Measurements from ENCODE around the gene FBLN1. TPM values are rescaled to one million over a fixed set of nuclear protein-coding genes. Genes with fewer than 3 reads are reported as not detected.

FBLN1 gene
- total and polyA plus RNA-seq, 2 of the 8 experiments (the other 6 are each of a cell fraction or from before 2014, with no cell fraction given): 159 to 168 TPM

DNA sequence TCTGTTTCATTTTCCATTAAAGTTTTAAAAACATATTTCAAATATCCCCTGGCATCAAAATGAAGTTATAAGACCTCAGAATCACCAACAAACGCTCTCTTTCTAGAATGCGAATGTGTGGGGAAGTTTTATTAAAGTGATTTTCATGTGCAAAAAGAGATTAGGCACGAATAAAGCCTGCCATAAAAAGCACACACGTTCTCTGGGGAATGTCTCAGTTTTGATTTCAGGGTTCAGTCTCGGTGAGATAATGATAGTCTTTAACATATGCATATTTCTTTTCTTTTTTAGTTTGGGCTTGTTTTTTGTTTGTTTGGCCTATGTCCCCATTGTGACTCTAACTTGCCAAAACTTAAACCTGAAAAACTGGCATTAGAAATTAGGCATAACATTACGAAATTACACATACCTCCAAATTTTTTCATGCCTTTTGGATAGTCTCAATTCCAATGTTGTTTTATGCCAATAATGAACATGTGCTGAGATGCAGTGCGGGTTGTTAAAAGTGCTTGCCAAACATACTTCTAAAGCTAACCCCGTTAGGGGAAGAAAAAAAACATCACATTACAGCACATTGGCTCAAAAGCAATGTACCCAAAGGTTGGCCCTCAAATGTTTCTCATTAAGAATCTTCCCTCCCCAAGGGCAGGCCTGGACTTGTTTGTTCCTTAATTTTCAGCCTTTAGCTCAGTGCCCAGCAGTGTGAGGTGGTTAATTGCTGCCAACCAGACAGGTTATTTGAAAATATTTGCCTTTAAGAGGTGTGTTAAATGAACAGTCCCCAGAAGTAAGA, 33.2 kb upstream of the FBLN1 start:
- peak overlapping the region; percentile 64 for H2AFZ ChIP-seq (ENCODE audit: low read length)
- TF ChIP-seq KDM5A (IDR thresholded peaks at IDR 0.05; ENCODE audit: low read length) (no peak), NANOG (IDR thresholded peaks at IDR 0.05; ENCODE audit: insufficient read depth, low read depth, low read length, poor library complexity, severe bottlenecking) (no peak), GTF2F1 (IDR thresholded peaks at IDR 0.05; ENCODE audit: borderline replicate concordance, low read depth, low read length) (no peak), POLR2A (IDR thresholded peaks at IDR 0.05; ENCODE audit: control extremely low read depth in 1 of 2, low read depth in 2 of 2, low read length in 2 of 2) (no peak), ATF2 (IDR thresholded peaks at IDR 0.05; ENCODE audit: low read length) (no peak), TCF12 (IDR thresholded peaks at IDR 0.05; ENCODE audit: low read depth, low read length) (no peak), EP300 (IDR thresholded peaks at IDR 0.05; ENCODE audit: borderline replicate concordance in 1 of 2, low read depth in 2 of 2, low read length in 2 of 2) (no peak)
- TF ChIP-seq, protein P1, sequence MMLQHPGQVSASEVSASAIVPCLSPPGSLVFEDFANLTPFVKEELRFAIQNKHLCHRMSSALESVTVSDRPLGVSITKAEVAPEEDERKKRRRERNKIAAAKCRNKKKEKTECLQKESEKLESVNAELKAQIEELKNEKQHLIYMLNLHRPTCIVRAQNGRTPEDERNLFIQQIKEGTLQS (IDR thresholded peaks at IDR 0.05; ENCODE audit: insufficient read depth, low read depth, low read length): no peak

More for the DNA sequence above, 33.2 kb upstream of the FBLN1 start:
- H2BK5ac ChIP-seq (ENCODE audit: low read depth, low read length): peak overlapping the region; percentile 85; the same call in 1 of the 2 replicates
- CTCF ChIA-PET (ENCODE audit: partially characterized antibody): interaction anchor here (1.1 to 2.4 kb wide), 4 partner anchors 8 to 68 kb away, joined by 4 to 16 read pairs (median 4); no protein-coding TSS in a partner anchor
- no peak overlapping the region for H4K5ac ChIP-seq (ENCODE audit: insufficient read length, low read depth, low read length)
- peak overlapping the region; percentile 8 for H3K14ac ChIP-seq (ENCODE audit: insufficient read length)
- no peak overlapping the region for H2BK12ac ChIP-seq (ENCODE audit: low read depth, low read length)
- peak overlapping the region; percentile 3 for H3K56ac ChIP-seq (replicated peaks; ENCODE audit: insufficient read length, low read depth, low read length)
- no peak overlapping the region for H2BK15ac ChIP-seq (ENCODE audit: low read length)
- no peak overlapping the region for H4K8ac ChIP-seq (ENCODE audit: extremely low read depth, insufficient read depth, low read length)
- peaks cover 0 to 4% of the 10 kb centered on the region in 2 experiments; a peak in 1 of 4 replicates for H3K9me3 ChIP-seq (ENCODE audit: insufficient read depth in 2 of 2, low read depth in 1 of 2, low read length in 1 of 2)
- H3K79me1 ChIP-seq (ENCODE audit: low read depth, low read length): no peaks in the 10 kb centered on the region
- H3K4me3 ChIP-seq (ENCODE audit: extremely low read depth in 1 of 4, insufficient read depth in 2 of 4, low read depth in 3 of 4, low read length in 4 of 4): no peak overlapping the region
- no peak overlapping the region; the same call in 1 of the 2 replicates for H2AK5ac ChIP-seq (ENCODE audit: low read depth, low read length)
- no peak overlapping the region for H3K4me2 ChIP-seq (ENCODE audit: insufficient read depth in 1 of 2, low read depth in 2 of 2, low read length in 2 of 2)
- peaks cover 0 to 9% (median 1%) of the 10 kb centered on the region in 4 experiments; a peak in 2 of 7 replicates for H3K4me1 ChIP-seq (replicated peaks in 1 of 4; ENCODE audit: control insufficient read depth in 3 of 4, insufficient read depth in 4 of 4, low read length in 3 of 4)
- no peak overlapping the region; a peak in 1 of 7 replicates for H3K9ac ChIP-seq (replicated peaks in 1 of 4; ENCODE audit: extremely low read depth in 1 of 4, low read depth in 3 of 4, low read length in 3 of 4)
- no peaks in the 10 kb centered on the region for H3K36me3 ChIP-seq (ENCODE audit: control insufficient read depth in 2 of 4, insufficient read depth in 4 of 4, low read length in 3 of 4)
- POLR2A ChIA-PET (ENCODE audit: partially characterized antibody): interaction anchor here (1.5 kb wide), 1 partner anchor 35 kb away, joined by 4 read pairs; no protein-coding TSS in a partner anchor
- peak overlapping the region; percentile 74 for H3K4ac ChIP-seq (replicated peaks; ENCODE audit: insufficient read length, low read depth, low read length)
- H3K23ac ChIP-seq (ENCODE audit: insufficient read length): no peak overlapping the region
- no peaks in the 10 kb centered on the region for H3K23me2 ChIP-seq (ENCODE audit: low read depth, low read length)
- peak overlapping the region; percentile 89 for H4K91ac ChIP-seq (replicated peaks; ENCODE audit: insufficient read length, low read length)
- no peak overlapping the region; the same call in 1 of the 2 replicates for H3K18ac ChIP-seq (ENCODE audit: extremely low read depth, low read length)
- no peaks in the 10 kb centered on the region for H3K79me2 ChIP-seq (ENCODE audit: control insufficient read depth in 1 of 2, insufficient read depth in 2 of 2, low read length in 2 of 2)
- DNase-seq (ENCODE audit: low read depth in 1 of 2, low spot score in 2 of 2) (no peak), FAIRE-seq (no peak)
- H3K27ac ChIP-seq (ENCODE audit: low read depth, low read length): no peak overlapping the region
- H3K27me3 ChIP-seq (replicated peaks in 1 of 4; ENCODE audit: control insufficient read depth in 3 of 4, extremely low read depth in 1 of 4, insufficient read depth in 3 of 4, low read length in 3 of 4): no peaks in the 10 kb centered on the region
- H2BK20ac ChIP-seq (ENCODE audit: low read length): 0 out of 2 replicates have a peak overlapping the region, but pooled peaks have one; percentile 15
- peak overlapping the region; percentile 95 for H2BK120ac ChIP-seq (replicated peaks; ENCODE audit: low read depth, low read length)
- H4K20me1 ChIP-seq (replicated peaks in 1 of 2; ENCODE audit: control insufficient read depth in 1 of 2, insufficient read depth in 2 of 2, low read length in 2 of 2): no peaks in the 10 kb centered on the region
- WGBS, 2 experiments (ENCODE audit: extremely low coverage in 1 of 2, insufficient coverage in 1 of 2, insufficient read length in 1 of 2, insufficient replicate concordance in 2 of 2, low coverage in 1 of 2, low lambda C conversion rate in 2 of 2, missing lambda C conversion rate in 1 of 2): 63% methylated on average over 8 of the region's 8 CpGs; no CpG with 5 or more reads in 1 of the 2 experiments

Data from H1 (cell line).